Measurements from ENCODE around the gene PDE8B. TPM values are rescaled to one million over a fixed set of nuclear protein-coding genes. Genes with fewer than 3 reads are reported as not detected.

The PDE8B gene
- total RNA-seq, 1 experiment from 2014 or later: 0.17 TPM

DNA sequence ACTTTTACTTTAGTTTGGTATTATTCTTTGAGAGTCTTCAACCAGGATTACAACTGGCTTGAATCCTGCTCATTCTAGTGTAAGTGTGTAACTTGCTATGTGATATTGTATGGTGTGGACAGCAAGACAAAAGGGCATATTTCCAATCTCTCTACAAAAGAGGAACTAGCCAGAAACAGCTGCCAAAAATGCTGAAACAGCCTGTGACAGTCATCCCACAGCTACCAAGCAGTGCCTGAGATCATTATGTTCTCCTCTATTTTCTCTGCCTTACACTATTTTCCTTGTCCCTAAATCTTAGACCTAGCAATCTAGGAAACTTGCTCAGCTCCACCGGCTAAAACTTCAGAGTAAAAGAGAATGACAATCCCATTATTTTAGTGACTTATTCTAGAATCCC lies 238.8 kb downstream of the PDE8B start (continued):
- TF ChIP-seq TCF7L2 (IDR thresholded peaks at IDR 0.05; ENCODE audit: borderline replicate concordance, extremely low read depth, insufficient read depth, insufficient read length): no peak
- TF ChIP-seq EGR1 (IDR thresholded peaks at IDR 0.05; ENCODE audit: low read depth): no peak
- no peak for TF ChIP-seq EZH2phosphoT487 (IDR thresholded peaks at IDR 0.05; ENCODE audit: borderline replicate concordance)
- TF ChIP-seq, protein P1, sequence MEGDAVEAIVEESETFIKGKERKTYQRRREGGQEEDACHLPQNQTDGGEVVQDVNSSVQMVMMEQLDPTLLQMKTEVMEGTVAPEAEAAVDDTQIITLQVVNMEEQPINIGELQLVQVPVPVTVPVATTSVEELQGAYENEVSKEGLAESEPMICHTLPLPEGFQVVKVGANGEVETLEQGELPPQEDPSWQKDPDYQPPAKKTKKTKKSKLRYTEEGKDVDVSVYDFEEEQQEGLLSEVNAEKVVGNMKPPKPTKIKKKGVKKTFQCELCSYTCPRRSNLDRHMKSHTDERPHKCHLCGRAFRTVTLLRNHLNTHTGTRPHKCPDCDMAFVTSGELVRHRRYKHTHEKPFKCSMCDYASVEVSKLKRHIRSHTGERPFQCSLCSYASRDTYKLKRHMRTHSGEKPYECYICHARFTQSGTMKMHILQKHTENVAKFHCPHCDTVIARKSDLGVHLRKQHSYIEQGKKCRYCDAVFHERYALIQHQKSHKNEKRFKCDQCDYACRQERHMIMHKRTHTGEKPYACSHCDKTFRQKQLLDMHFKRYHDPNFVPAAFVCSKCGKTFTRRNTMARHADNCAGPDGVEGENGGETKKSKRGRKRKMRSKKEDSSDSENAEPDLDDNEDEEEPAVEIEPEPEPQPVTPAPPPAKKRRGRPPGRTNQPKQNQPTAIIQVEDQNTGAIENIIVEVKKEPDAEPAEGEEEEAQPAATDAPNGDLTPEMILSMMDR (IDR thresholded peaks at IDR 0.05 in 2 of 3, conservative IDR thresholded peaks at IDR 0.05 in 1 of 3; ENCODE audit: borderline replicate concordance in 1 of 3, insufficient read depth in 1 of 3, low read depth in 2 of 3, low read length in 2 of 3): no peak
- no peak for TF ChIP-seq FOSL1 (IDR thresholded peaks at IDR 0.05; ENCODE audit: low read depth)
- TF ChIP-seq CBX3 (IDR thresholded peaks at IDR 0.05; ENCODE audit: low read depth): no peak

DNA sequence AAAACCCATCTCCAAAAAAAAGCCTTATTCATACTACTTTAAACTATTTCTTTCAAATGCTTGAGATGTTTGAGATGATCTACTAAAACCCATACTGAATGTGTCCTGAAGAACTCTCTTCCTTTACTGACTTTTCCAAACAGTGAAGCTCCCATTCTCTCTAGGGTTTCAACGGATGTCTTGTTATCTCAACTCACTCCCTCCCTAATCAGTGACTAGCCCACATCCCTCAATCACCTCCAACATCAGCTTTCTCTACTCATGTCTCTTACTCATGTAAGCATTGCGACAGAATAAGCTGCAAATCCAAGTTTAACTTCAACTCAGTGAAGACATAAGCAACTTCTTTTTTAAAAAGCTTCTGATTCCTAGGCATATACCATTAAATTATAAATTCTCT lies 239.5 kb downstream of the PDE8B start:
- H4K20me1 ChIP-seq (ENCODE audit: insufficient read depth): no peaks in the 10 kb centered on the region
- no peaks in the 10 kb centered on the region for H3K4me1 ChIP-seq (ENCODE audit: control insufficient read depth in 1 of 2, insufficient read depth in 2 of 2, low read length in 2 of 2)
- DNase-seq (ENCODE audit: low read depth, low spot score) (no peak), ATAC-seq (no peak)
- TF ChIP-seq RAD21 (IDR thresholded peaks at IDR 0.05; ENCODE audit: low read depth): no peak
- no peak for TF ChIP-seq CEBPB (IDR thresholded peaks at IDR 0.05; ENCODE audit: low read depth)
- TF ChIP-seq ZFX (IDR thresholded peaks at IDR 0.05): no peak
- BruUV-seq (replicated peaks): no TSS peak
- intact Hi-C loops (cut with micrococcal nuclease): no loop called here
- no peaks in the 10 kb centered on the region for H3K9me3 ChIP-seq (ENCODE audit: control insufficient read depth in 1 of 2, insufficient read depth in 1 of 2, low read depth in 1 of 2, low read length in 2 of 2)
- no peak overlapping the region for H3K4me2 ChIP-seq (ENCODE audit: low read length)
- CTCF ChIA-PET: no interaction called here
- no peak overlapping the region for H3K27ac ChIP-seq (ENCODE audit: low read depth, low read length)
- no peak overlapping the region for H2AFZ ChIP-seq (ENCODE audit: low read depth, low read length, poor library complexity, severe bottlenecking)
- H3K36me3 ChIP-seq (ENCODE audit: control insufficient read depth in 1 of 2, insufficient read depth in 2 of 2, low read length in 2 of 2): peaks cover 0 to 5% of the 10 kb centered on the region in 2 experiments; a peak in 2 of 4 replicates
- H3K9me2 ChIP-seq (ENCODE audit: insufficient read depth): no peaks in the 10 kb centered on the region
- POLR2A ChIA-PET: no interaction called here
- H3K27me3 ChIP-seq (ENCODE audit: insufficient read depth, low read length): no peaks in the 10 kb centered on the region
- RAD21 ChIA-PET (ENCODE audit: low non-redundant PET in 1 of 2, low total read pairs in 2 of 2, uncharacterized antibody in 2 of 2, unreplicated experiment in 2 of 2): no interaction called here
- H3K9ac ChIP-seq (ENCODE audit: low read length): no peak overlapping the region
- H3K4me3 ChIP-seq (replicated peaks in 1 of 2; ENCODE audit: low read depth in 1 of 2, low read length in 2 of 2): no peak overlapping the region
- H3K79me2 ChIP-seq (ENCODE audit: insufficient read depth, low read length): no peaks in the 10 kb centered on the region

All from HCT116 (cell line).